Mesenchymal stem cell (in vitro differentiated cells and primary cell): ENCODE results near the gene AIFM1.

Experiments used
- DNase-seq: peaks from one replicate; pipeline ENCODE4 v3.0.0-alpha.2; 2013
- H2AFZ ChIP-seq: one replicate; pipeline ENCODE4 v1.6.1; 2013; ENCODE audit warnings: low read depth, mild to moderate bottlenecking, control low read depth, inconsistent platforms, low read length, moderate library complexity
- H2AK5ac ChIP-seq: 2 replicates; pipeline ENCODE4 v1.6.1; 2013; ENCODE audit warnings: low read length, moderate library complexity, mild to moderate bottlenecking, inconsistent platforms; ENCODE audit not compliant: severe bottlenecking
- H2BK120ac ChIP-seq: one replicate; pipeline ENCODE4 v1.6.1; 2013; ENCODE audit warnings: low read depth, mild to moderate bottlenecking, inconsistent platforms, low read length, moderate library complexity
- H2BK12ac ChIP-seq, 2 experiments: one replicate each; pipeline ENCODE4 v1.6.1; 2013; ENCODE audit warnings: inconsistent platforms in 2 of 2, low read length in 2 of 2, mild to moderate bottlenecking in 2 of 2, moderate library complexity in 2 of 2, control low read depth in 1 of 2
- H2BK15ac ChIP-seq: one replicate; pipeline ENCODE4 v1.6.1; 2013; ENCODE audit warnings: mild to moderate bottlenecking, low read depth, inconsistent platforms; ENCODE audit not compliant: poor library complexity, severe bottlenecking
- H2BK5ac ChIP-seq: 2 replicates; pipeline ENCODE4 v1.6.1; 2013; ENCODE audit warnings: low read depth, mild to moderate bottlenecking, low read length, control low read depth, inconsistent platforms; ENCODE audit not compliant: poor library complexity, severe bottlenecking
- H3K14ac ChIP-seq, 2 experiments: one replicate each; pipeline ENCODE4 v1.6.1; 2013; ENCODE audit warnings: inconsistent platforms in 2 of 2, low read length in 2 of 2, control low read depth in 1 of 2, mild to moderate bottlenecking in 1 of 2, moderate library complexity in 1 of 2
- H3K18ac ChIP-seq, 2 experiments: one replicate each; pipeline ENCODE4 v1.6.1; 2013; ENCODE audit warnings: inconsistent platforms in 2 of 2, low read length in 2 of 2, control low read depth in 1 of 2, low read depth in 1 of 2, mild to moderate bottlenecking in 1 of 2
- H3K23ac ChIP-seq, 2 experiments: one replicate each; pipeline ENCODE4 v1.6.1; 2013; ENCODE audit warnings: inconsistent platforms in 2 of 2, low read length in 2 of 2, mild to moderate bottlenecking in 2 of 2, moderate library complexity in 2 of 2, control low read depth in 1 of 2
- H3K27ac ChIP-seq: 2 replicates; pipeline ENCODE4 v1.5.1; 2013; ENCODE audit warnings: mild to moderate bottlenecking, moderate library complexity, low read length, control low read depth, inconsistent platforms; ENCODE audit not compliant: poor library complexity, severe bottlenecking
- H3K27me3 ChIP-seq, 2 experiments: 2 replicates each; pipeline versions ENCODE4 v1.6.1 to v1.7.0; 2013; ENCODE audit warnings: low read length in 2 of 2, mild to moderate bottlenecking in 2 of 2, moderate library complexity in 2 of 2, control low read depth in 1 of 2, inconsistent platforms in 1 of 2; ENCODE audit not compliant: control insufficient read depth in 1 of 2, insufficient read depth in 1 of 2
- H3K36me3 ChIP-seq, 2 experiments: 2 replicates each; pipeline versions ENCODE4 v1.6.1 to v1.7.0; 2013; ENCODE audit warnings: low read length in 2 of 2, control low read depth in 1 of 2, inconsistent platforms in 1 of 2, low read depth in 1 of 2, mild to moderate bottlenecking in 1 of 2; ENCODE audit not compliant: insufficient read depth in 2 of 2, control insufficient read depth in 1 of 2
- H3K4ac ChIP-seq, 2 experiments: one replicate each; pipeline ENCODE4 v1.6.1; 2013; ENCODE audit warnings: inconsistent platforms in 2 of 2, low read length in 2 of 2, mild to moderate bottlenecking in 2 of 2, moderate library complexity in 2 of 2, control low read depth in 1 of 2, low read depth in 1 of 2
- H3K4me1 ChIP-seq: 2 replicates; pipeline ENCODE4 v1.6.1; 2013; ENCODE audit warnings: low read depth, low read length, control low read depth; ENCODE audit not compliant: control insufficient read depth, insufficient read depth
- H3K4me2 ChIP-seq: 2 replicates; pipeline ENCODE4 v1.6.1; 2013; ENCODE audit warnings: low read length, mild to moderate bottlenecking, inconsistent platforms; ENCODE audit not compliant: poor library complexity, severe bottlenecking
- H3K4me3 ChIP-seq, 2 experiments: 2 replicates each; pipeline versions ENCODE4 v1.5.1 to v1.7.0; 2013; ENCODE audit warnings: low read length in 2 of 2, mild to moderate bottlenecking in 2 of 2, control low read depth in 1 of 2, low read depth in 1 of 2; ENCODE audit not compliant: insufficient read depth in 1 of 2
- H3K79me1 ChIP-seq: replicated peaks from 2 replicates; pipeline ENCODE4 v1.6.1; 2013; ENCODE audit warnings: mild to moderate bottlenecking, control low read depth, low read length, inconsistent platforms; ENCODE audit not compliant: poor library complexity, severe bottlenecking
- H3K9ac ChIP-seq: 2 replicates; pipeline ENCODE4 v1.7.0; 2013; ENCODE audit warnings: mild to moderate bottlenecking, low read length, moderate library complexity
- H3K9me3 ChIP-seq: 2 replicates; pipeline ENCODE4 v1.7.0; 2013; ENCODE audit warnings: mild to moderate bottlenecking, low read length; ENCODE audit not compliant: control insufficient read depth
- H4K8ac ChIP-seq: one replicate; pipeline ENCODE4 v1.6.1; 2013; ENCODE audit warnings: inconsistent platforms, mild to moderate bottlenecking, low read length, moderate library complexity
- H4K91ac ChIP-seq: one replicate; pipeline ENCODE4 v1.6.1; 2013; ENCODE audit warnings: mild to moderate bottlenecking, low read length, inconsistent platforms
- WGBS: methylation state at CpG from one replicate; pipeline ENCODE4 v1.1.7; 2013; ENCODE audit warnings: mixed read lengths; 5-methylcytosine and 5-hydroxymethylcytosine counted together

Gene AIFM1

GRCh38 chrX:130158311-130158710 is 7.3 kb downstream of the AIFM1 start:
- Histone ChIP-seq H3K18ac (no peak overlapping the region), H2BK5ac (no peak overlapping the region), H3K36me3 (peaks cover 0 to 8% of the 10 kb centered on the region in 2 experiments), H2AK5ac (no peak overlapping the region), H3K9ac (no peak overlapping the region), H3K23ac (no peak overlapping the region), H3K27me3 (peaks cover 0 to 14% of the 10 kb centered on the region in 2 experiments), H2BK15ac (no peak overlapping the region), H4K91ac (no peak overlapping the region), H3K79me1 (peaks cover 3% of the 10 kb centered on the region), H2BK120ac (no peak overlapping the region), H3K9me3 (no peaks in the 10 kb centered on the region), H3K4me2 (no peak overlapping the region), H2AFZ (no peak overlapping the region), H3K4ac (no peak overlapping the region), H3K14ac (no peak overlapping the region), H3K4me3 (no peak overlapping the region), H4K8ac (no peak overlapping the region), H3K27ac (no peak overlapping the region), H2BK12ac (no peak overlapping the region), H3K4me1 (peaks cover 3% of the 10 kb centered on the region)
- DNase-seq = no peak
- 96% methylated on average over 1 of the region's 2 CpGs for WGBS

- Histone ChIP-seq H3K4ac (no peak overlapping the region), H3K27me3 (peaks cover 0 to 17% of the 10 kb centered on the region in 2 experiments), H3K79me1 (peaks cover 6% of the 10 kb centered on the region), H3K23ac (no peak overlapping the region), H3K27ac (no peak overlapping the region), H2AK5ac (no peak overlapping the region), H3K36me3 (peaks cover 0 to 8% of the 10 kb centered on the region in 2 experiments), H2BK5ac (no peak overlapping the region), H2BK12ac (no peak overlapping the region), H4K91ac (no peak overlapping the region), H3K4me1 (peaks cover 2% of the 10 kb centered on the region), H3K18ac (no peak overlapping the region), H2BK120ac (no peak overlapping the region), H3K4me3 (no peak overlapping the region), H2AFZ (no peak overlapping the region), H3K4me2 (no peak overlapping the region), H4K8ac (no peak overlapping the region), H2BK15ac (no peak overlapping the region), H3K14ac (no peak overlapping the region), H3K9me3 (no peaks in the 10 kb centered on the region), H3K9ac (no peak overlapping the region)
- no CpG with 5 or more reads among the region's 2 CpGs for WGBS
- no peak for DNase-seq
Observed at GRCh38 chrX:130155564-130155963, 10.1 kb downstream of the AIFM1 start.

GRCh38 chrX:130147631-130148030 is 18.0 kb downstream of the AIFM1 start:
- Histone ChIP-seq H3K18ac (no peak overlapping the region), H2BK5ac (no peak overlapping the region), H3K27me3 (peaks cover 0 to 15% of the 10 kb centered on the region in 2 experiments), H4K8ac (no peak overlapping the region), H2BK12ac (no peak overlapping the region), H3K9ac (no peak overlapping the region), H3K14ac (no peak overlapping the region), H3K36me3 (peaks cover 5 to 48% of the 10 kb centered on the region in 2 experiments), H3K4me3 (no peak overlapping the region), H2BK15ac (no peak overlapping the region), H2AK5ac (no peak overlapping the region), H3K27ac (no peak overlapping the region), H3K9me3 (no peaks in the 10 kb centered on the region), H4K91ac (no peak overlapping the region), H3K79me1 (peaks cover 2% of the 10 kb centered on the region), H3K4ac (no peak overlapping the region), H2BK120ac (no peak overlapping the region), H2AFZ (no peak overlapping the region), H3K4me1 (no peaks in the 10 kb centered on the region), H3K23ac (no peak overlapping the region), H3K4me2 (no peak overlapping the region)
- DNase-seq = no peak
- 97% methylated on average over 4 of the region's 5 CpGs for WGBS

- no peak for DNase-seq
- H3K4me1 ChIP-seq = no peaks in the 10 kb centered on the region
- no peak overlapping the region for H2AK5ac ChIP-seq
- no peak overlapping the region for H4K91ac ChIP-seq
- H3K27ac ChIP-seq = no peak overlapping the region
- no peak overlapping the region for H2AFZ ChIP-seq
- peaks cover 0 to 20% of the 10 kb centered on the region in 2 experiments for H3K27me3 ChIP-seq
- no peak overlapping the region for H3K23ac ChIP-seq
- no peak overlapping the region for H2BK15ac ChIP-seq
- no peaks in the 10 kb centered on the region for H3K79me1 ChIP-seq
- no peak overlapping the region for H3K4me2 ChIP-seq
- H3K4ac ChIP-seq = no peak overlapping the region
- no peak overlapping the region for H4K8ac ChIP-seq
- no peak overlapping the region for H2BK12ac ChIP-seq
- no peak overlapping the region for H2BK120ac ChIP-seq
- H3K4me3 ChIP-seq = no peak overlapping the region
- no peak overlapping the region for H3K18ac ChIP-seq
- WGBS = no CpG with 5 or more reads among the region's 4 CpGs
- H3K36me3 ChIP-seq = peaks cover 5 to 65% of the 10 kb centered on the region in 2 experiments
- H2BK5ac ChIP-seq = no peak overlapping the region
- no peaks in the 10 kb centered on the region for H3K9me3 ChIP-seq
- no peak overlapping the region for H3K9ac ChIP-seq
- no peak overlapping the region for H3K14ac ChIP-seq
Observed at GRCh38 chrX:130145123-130145522, 20.5 kb downstream of the AIFM1 start.
